ENCODE data around the gene ITGBL1.
A peak's percentile ranks its signal among the peaks of the same experiment; 100 is the strongest.

The ITGBL1 gene

DNA sequence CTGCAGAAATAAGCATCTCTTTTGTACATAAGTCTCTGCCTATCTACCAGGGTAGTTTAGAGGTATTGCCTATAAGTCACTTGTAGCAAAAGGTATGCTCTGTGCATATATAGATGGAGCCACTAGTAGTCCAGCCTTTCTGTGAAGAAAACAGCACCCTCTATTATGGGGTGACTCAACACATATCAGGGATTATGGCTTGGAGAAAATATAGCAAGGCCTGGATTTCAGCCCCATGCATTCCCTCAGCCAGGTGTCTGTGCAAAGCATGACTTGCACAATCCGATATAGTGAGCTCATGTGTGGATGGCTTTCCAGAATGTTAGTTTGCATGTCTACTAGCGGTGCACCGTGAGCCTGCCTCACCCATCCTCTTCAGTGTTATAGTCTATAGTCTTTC lies 22.7 kb upstream of the ITGBL1 start:
- TF ChIP-seq ZNF274 (IDR thresholded peaks at IDR 0.05; ENCODE audit: low read depth, low read length) = no peak
- H3K4me3 ChIP-seq (ENCODE audit: low read length) = no peak overlapping the region

DNA sequence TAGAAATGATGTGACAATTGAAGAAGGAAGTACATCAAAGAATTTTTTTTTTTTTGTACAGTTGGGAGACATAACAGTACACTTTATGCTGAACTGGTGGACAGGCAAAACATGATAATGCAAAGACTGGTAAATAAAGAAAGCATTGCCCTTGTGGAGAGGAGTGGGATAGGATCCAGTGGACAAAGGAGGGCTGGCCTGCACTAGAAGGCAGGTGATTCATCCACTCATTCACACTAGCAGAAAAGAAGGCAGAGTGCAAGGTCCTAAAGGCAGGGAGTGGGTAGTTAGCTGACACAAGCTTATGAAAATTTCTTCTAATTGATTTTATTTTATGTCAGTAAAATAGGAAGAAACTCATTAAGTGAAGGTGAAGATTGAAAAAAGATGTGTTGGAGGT lies 18.6 kb upstream of the ITGBL1 start:
- TF ChIP-seq ZNF274 (IDR thresholded peaks at IDR 0.05; ENCODE audit: low read depth, low read length) = no peak
- H3K4me3 ChIP-seq (ENCODE audit: low read length) = no peak overlapping the region

DNA sequence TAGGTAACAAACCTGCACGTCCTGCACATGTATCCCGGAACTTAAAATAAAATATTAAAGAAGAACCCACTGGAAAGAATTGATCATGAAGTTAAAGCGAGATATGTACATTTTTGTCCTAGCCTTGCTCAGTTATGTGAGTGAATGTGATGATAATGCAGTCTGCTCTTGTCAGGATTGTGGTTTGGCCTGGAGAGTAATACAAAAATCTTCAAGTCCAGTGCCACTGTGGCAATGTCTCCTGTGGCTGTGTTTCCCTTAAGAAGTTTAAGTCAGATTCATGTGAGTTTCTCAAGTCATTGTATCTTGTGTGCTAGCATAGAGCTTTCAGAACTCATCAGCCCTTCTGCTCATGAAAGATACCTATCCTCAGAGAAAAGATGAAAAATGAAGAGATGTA lies 18.0 kb upstream of the ITGBL1 start:
- no peak for TF ChIP-seq ZNF274 (IDR thresholded peaks at IDR 0.05; ENCODE audit: low read depth, low read length)

DNA sequence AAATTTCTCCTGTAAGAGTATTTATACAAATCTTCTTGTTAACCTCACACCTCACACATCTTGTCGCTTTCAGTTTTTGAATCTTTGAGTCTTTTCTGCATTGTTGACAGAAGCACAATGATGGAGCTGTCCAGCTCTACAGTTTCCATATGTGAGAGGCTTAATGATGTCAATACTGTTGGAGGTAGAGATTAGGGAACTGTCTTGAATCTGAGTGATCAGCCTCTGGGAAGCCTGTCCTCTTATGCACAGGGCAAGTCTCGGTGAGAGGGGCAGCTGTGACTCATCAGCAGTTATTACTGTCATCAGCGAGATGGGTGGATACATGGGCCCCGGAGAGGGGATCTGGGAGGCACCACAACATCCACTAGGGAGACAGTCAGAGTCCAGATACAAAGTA lies 4.6 kb upstream of the ITGBL1 start:
- TF ChIP-seq ZNF274 (IDR thresholded peaks at IDR 0.05; ENCODE audit: low read depth, low read length) = no peak
- H3K4me3 ChIP-seq (ENCODE audit: low read length) = no peak overlapping the region

More for the DNA sequence above, 18.0 kb upstream of the ITGBL1 start:
- no peak overlapping the region for H3K4me3 ChIP-seq (ENCODE audit: low read length)

DNA sequence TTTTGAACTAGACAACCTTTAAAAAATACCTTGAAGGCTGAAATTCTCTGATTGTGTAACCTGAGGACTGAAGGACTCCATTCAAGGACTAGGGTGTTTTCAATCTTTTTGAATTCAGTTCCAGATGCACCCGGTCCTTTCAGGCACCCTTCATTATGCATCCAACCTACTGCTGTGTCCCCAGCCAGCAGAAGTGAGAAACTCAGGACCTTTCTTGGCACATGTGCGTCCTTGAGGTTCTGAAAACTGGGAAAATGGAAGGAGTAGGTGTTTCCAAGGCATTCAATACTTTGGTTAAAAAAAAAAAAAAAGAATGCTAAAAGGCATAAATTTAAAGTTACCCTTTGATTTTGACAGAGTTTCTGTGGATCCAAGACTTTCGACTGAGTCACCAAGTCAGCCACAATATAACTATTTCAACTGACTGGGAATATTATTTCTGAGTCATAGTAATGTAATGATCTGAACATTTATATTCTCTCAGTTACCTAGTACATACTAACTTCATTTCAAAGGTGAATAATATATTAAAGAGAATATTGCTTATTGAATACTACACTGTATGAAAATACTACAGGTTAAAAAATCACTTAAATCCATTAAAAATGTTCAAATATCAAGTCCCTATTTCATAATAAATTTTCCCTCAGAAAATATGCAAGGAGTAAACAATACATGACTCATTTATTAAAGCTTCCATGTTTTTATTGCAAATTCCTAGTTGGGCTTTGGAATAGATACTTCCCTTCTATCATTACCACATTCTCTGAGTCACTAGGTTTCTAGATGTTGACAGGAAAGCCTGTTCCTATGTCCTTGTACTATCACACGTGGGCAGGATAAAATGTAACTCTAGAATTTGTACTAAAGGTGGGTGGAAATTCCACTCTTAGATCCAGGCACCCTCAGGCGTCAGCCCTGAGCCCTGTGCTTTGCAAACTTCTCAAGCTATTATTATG lies 2.4 kb upstream of the ITGBL1 start:
- no peak overlapping the region for H3K4me3 ChIP-seq (ENCODE audit: low read length)
- TF ChIP-seq ZNF274 (IDR thresholded peaks at IDR 0.05; ENCODE audit: low read depth, low read length) = no peak

DNA sequence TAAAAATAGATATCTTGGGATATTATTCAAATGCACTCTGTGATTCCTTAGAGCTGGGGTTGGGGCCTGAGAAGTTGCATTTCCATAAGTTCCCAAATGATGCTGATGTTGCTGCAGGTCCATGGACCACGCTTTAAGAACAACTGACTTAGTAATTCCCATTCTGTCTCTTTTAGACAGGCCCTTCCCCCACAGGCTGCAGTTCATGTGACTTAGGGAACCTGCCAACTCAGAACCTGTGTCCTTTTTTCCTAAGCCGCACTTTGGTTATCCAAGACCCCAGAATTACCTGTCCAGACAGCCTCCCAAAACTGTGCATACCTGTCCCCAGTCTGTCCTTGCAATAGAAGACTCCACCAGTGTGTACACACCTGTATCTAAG lies 1.7 kb upstream of the ITGBL1 start:
- TF ChIP-seq ZNF274 (IDR thresholded peaks at IDR 0.05; ENCODE audit: low read depth, low read length) = no peak
- no peak overlapping the region for H3K4me3 ChIP-seq (ENCODE audit: low read length)

DNA sequence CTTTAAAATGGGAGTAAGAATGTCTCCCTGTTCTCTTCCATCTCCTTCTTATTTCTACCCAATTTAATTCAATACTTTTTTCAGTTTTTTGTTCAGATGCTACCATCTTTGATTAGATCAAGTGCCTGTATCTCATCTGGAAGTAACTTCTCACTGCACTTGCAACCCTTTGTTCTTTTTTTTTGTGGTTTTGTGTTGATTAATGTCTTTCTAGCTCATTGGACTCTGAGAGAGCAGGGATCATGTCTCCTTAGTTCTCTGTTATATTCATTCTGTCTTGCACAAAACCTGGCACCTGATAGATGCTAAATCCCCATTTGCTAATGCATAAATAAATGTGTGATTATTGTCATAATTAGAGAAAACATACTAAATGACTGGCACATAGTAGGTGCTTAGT lies 834 bp upstream of the ITGBL1 start:
- no peak overlapping the region for H3K4me3 ChIP-seq (ENCODE audit: low read length)
- TF ChIP-seq ZNF274 (IDR thresholded peaks at IDR 0.05; ENCODE audit: low read depth, low read length) = no peak

DNA sequence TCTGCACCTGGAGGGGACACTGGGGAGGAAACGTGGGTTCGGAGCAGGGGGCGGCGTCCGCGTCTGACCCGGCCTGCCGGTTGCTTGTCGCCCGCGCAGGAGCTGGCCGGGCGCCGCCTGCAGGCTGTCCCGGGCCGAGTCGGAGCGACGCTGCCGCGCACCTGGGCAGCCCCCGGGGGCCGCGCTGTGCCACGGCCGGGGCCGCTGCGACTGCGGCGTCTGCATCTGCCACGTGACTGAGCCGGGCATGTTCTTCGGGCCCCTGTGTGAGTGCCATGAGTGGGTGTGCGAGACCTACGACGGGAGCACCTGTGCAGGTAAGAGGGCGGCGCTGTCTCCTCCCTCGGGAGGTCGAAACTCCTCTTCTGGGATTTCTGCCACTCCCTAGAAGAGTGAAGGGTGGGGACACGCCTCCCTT lies 1.3 kb downstream of the ITGBL1 start:
- no peak for TF ChIP-seq ZNF274 (IDR thresholded peaks at IDR 0.05; ENCODE audit: low read depth, low read length)
- peak overlapping the region; percentile 33; the same call in 1 of the 2 replicates for H3K4me3 ChIP-seq (ENCODE audit: low read length)

DNA sequence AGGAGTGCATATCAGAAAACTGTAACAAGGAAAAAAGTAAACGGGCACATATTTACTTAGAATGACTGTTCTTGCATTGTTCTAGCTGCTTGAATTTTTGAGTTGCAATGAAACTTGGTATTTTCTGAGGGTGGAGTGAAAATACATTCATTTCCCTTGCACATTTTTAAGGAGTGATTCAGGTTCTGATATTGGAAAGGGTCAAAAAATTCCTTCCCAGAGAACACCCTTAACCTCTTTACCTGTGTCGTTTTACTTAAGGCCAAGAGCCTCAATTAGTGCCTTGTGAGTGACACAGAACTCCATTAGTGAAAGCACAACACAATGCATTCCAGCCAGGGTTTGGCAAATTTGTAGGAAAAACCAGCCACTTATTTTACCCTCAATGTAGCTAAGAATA lies 2.3 kb downstream of the ITGBL1 start:
- TF ChIP-seq ZNF274 (IDR thresholded peaks at IDR 0.05; ENCODE audit: low read depth, low read length) = no peak
- no peak overlapping the region for H3K4me3 ChIP-seq (ENCODE audit: low read length)

DNA sequence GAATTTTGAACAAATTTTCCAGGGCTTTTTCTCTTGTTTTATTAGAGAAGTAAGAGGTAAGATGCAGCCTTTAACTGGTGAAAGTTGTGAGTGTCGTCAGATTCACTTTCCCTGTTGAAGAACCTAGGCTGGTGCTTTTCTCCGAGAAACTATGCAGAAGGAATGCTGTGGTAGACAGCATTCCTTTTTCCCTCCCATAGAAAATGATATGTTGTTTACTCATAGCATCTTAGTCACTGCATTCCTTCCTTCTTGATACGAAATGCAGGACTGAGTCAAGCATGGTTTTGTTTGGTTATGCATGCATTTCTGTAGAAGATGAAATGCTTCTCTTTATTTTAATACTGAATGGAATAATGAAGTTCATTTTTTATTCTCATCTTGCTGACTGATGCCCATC lies 3.4 kb downstream of the ITGBL1 start:
- no peak overlapping the region for H3K4me3 ChIP-seq (ENCODE audit: low read length)
- no peak for TF ChIP-seq ZNF274 (IDR thresholded peaks at IDR 0.05; ENCODE audit: low read depth, low read length)

DNA sequence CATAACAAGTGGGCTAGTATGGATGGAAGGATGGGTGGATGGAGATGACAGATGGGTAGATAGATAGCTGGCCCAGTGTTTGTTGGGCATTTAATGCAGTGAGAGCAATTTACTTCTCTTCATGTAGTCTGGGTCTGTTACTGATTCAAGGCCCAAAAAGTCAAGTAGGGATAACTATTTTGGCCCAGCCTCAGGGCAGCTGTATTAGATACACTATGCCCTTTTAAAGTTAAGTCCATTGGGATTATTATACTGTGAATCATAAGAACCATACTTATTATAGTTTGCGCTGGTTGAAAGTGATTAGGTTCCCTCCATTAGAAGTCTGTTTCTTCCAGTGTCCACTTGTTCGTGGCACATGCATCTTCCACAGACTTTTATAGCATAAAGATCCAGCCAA lies 4.7 kb downstream of the ITGBL1 start:
- H3K4me3 ChIP-seq (ENCODE audit: low read length) = no peak overlapping the region
- TF ChIP-seq ZNF274 (IDR thresholded peaks at IDR 0.05; ENCODE audit: low read depth, low read length) = no peak

DNA sequence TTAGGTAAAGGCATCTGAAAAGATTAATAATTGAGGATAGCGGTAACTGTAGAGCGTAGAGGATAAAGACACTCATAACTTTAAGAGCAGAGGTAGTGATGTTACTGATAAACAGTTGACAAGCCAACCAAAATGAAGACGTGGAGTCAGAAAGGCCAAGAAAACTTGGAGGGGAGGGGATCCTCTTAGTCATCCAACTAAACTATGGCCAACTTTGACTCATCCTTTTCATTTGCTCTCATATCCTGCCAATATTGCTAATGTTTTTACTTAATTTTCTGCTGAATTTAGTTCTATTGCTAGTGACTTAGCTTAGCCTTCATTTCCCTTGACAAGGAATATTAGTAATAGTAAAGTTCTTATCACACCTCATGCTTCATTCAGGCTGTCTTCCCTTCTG lies 13.4 kb downstream of the ITGBL1 start:
- no peak overlapping the region for H3K4me3 ChIP-seq (ENCODE audit: low read length)
- TF ChIP-seq ZNF274 (IDR thresholded peaks at IDR 0.05; ENCODE audit: low read depth, low read length) = no peak

DNA sequence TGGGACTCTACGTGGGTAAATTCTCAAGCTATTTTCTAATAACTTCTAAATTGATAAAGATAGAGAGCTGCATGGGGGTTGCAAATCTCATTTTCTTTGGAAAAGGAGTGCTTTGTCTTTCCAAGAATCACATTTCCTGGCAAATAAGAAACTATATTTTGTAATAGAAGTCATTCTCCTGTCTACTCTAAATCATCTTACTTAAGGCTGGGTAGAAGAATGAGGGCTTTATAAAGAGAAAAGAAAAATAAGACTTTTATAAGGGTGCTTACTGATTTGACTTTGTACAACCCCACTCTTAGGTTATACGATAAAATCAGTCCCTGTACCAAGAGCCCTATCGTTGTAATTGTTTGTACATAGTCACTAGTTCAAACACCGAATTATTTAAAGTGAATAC lies 14.9 kb downstream of the ITGBL1 start:
- H3K4me3 ChIP-seq (ENCODE audit: low read length) = no peak overlapping the region
- no peak for TF ChIP-seq ZNF274 (IDR thresholded peaks at IDR 0.05; ENCODE audit: low read depth, low read length)

DNA sequence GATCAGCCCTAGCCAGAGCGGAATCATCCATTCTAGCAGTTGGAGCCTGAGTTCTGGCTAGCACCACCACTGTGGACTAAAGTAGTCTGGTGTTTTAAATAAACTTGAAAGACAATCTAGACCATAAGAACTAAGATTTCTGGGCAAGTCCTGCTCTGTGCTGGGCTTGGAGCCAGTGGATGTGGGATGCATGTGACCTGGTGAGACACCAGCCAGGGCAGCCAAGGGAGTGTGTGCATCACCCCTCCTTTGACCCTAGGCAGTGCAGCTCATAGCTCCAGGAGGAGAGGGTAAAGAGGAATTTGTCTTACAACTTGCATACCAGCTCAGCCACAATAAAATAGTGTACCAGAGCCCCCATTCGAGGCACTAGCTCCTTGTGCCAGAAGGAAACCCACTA lies 21.0 kb downstream of the ITGBL1 start:
- no peak for TF ChIP-seq ZNF274 (IDR thresholded peaks at IDR 0.05; ENCODE audit: low read depth, low read length)
- no peak overlapping the region for H3K4me3 ChIP-seq (ENCODE audit: low read length)

DNA sequence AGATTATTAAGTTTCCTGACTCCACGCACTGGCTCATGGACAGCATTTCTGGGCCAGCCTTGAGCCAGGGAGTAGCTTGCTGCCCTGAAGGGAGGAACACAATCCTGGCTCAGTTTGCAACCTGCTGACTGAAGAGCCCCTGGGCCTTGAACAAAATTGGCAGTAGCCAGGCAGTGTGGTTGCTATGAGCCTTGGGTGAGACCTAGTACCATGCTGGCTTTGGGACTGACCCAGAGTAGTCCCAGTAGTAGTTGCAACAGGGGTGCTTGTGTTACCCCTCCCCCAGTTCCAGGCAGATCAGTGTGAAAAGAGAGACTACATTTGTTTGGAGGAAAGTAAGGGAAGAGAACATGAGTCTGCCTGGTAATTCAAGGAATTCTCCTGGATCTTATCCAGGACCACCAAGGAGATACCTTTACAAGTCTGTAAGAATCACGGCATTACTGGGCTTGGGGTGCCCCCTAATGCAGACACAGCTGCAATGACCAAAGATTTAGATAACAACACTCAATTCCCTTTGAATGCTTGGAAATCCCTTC lies 22.0 kb downstream of the ITGBL1 start:
- no peak for TF ChIP-seq ZNF274 (IDR thresholded peaks at IDR 0.05; ENCODE audit: low read depth, low read length)
- no peak overlapping the region for H3K4me3 ChIP-seq (ENCODE audit: low read length)

All from GM08714 (cell line).